H9 (cell line): ENCODE data around the gene ZNF385B. TPM values are rescaled to one million over a fixed set of nuclear protein-coding genes. Genes with fewer than 3 reads are reported as not detected.

ENCODE experiments used
- DNase-seq: peaks from one replicate; pipeline ENCODE4 v3.0.0-alpha.2; 2017
- H2AFZ ChIP-seq: one replicate; pipeline ENCODE4 v1.6.1; 2013; ENCODE audit warnings: mild to moderate bottlenecking, low read length, control low read depth, moderate library complexity
- H2AK5ac ChIP-seq: 2 replicates; pipeline ENCODE4 v1.6.1; 2013; ENCODE audit warnings: low read length, control low read depth, mixed read lengths; ENCODE audit not compliant: insufficient read length
- H2BK120ac ChIP-seq: one replicate; pipeline ENCODE4 v1.6.1; 2013; ENCODE audit warnings: low read depth, mild to moderate bottlenecking, low read length, control low read depth, inconsistent platforms; ENCODE audit not compliant: poor library complexity, severe bottlenecking
- H2BK12ac ChIP-seq: 2 replicates; pipeline ENCODE4 v1.6.1; 2013; ENCODE audit warnings: low read length, control low read depth, mixed read lengths, low read depth; ENCODE audit not compliant: insufficient read length
- H2BK15ac ChIP-seq: 2 replicates; pipeline ENCODE4 v1.6.1; 2013; ENCODE audit warnings: low read depth, low read length, control low read depth
- H2BK20ac ChIP-seq: one replicate; pipeline ENCODE4 v1.6.1; 2013; ENCODE audit warnings: low read depth, mild to moderate bottlenecking, low read length, control low read depth, inconsistent platforms; ENCODE audit not compliant: poor library complexity, severe bottlenecking
- H2BK5ac ChIP-seq: 2 replicates; pipeline ENCODE4 v1.6.1; 2013; ENCODE audit warnings: low read length, control low read depth, mixed read lengths; ENCODE audit not compliant: insufficient read length
- H3K14ac ChIP-seq: 2 replicates; pipeline ENCODE4 v1.6.1; 2013; ENCODE audit warnings: low read length, control low read depth; ENCODE audit not compliant: insufficient read depth
- H3K18ac ChIP-seq: 2 replicates; pipeline ENCODE4 v1.6.1; 2013; ENCODE audit warnings: low read depth, mild to moderate bottlenecking, mixed read lengths, low read length, control low read depth; ENCODE audit not compliant: insufficient read length
- H3K23ac ChIP-seq: 2 replicates; pipeline ENCODE4 v1.6.1; 2013; ENCODE audit warnings: low read length, control low read depth, mixed read lengths, low read depth; ENCODE audit not compliant: insufficient read length
- H3K23me2 ChIP-seq: 2 replicates; pipeline ENCODE4 v1.6.1; 2013; ENCODE audit warnings: low read depth, mild to moderate bottlenecking, mixed read lengths, low read length, control low read depth; ENCODE audit not compliant: insufficient read length, poor library complexity, severe bottlenecking
- H3K27ac ChIP-seq: 2 replicates; pipeline ENCODE4 v1.5.1; 2013; ENCODE audit warnings: low read length, control low read depth, mixed read lengths, low read depth; ENCODE audit not compliant: insufficient read length
- H3K27me3 ChIP-seq: 2 replicates; pipeline ENCODE4 v1.6.1; 2013; ENCODE audit warnings: low read length, control low read depth, inconsistent platforms; ENCODE audit not compliant: insufficient read depth
- H3K4ac ChIP-seq: 2 replicates; pipeline ENCODE4 v1.6.1; 2013; ENCODE audit warnings: low read depth, mild to moderate bottlenecking, control low read depth, inconsistent platforms, low read length, moderate library complexity
- H3K4me1 ChIP-seq: 2 replicates; pipeline ENCODE4 v1.6.1; 2013; ENCODE audit warnings: low read length, control low read depth, inconsistent platforms; ENCODE audit not compliant: insufficient read depth
- H3K4me2 ChIP-seq: 2 replicates; pipeline ENCODE4 v1.6.1; 2013; ENCODE audit warnings: low read length, control low read depth, mixed read lengths; ENCODE audit not compliant: insufficient read length, insufficient read depth
- H3K56ac ChIP-seq: 2 replicates; pipeline ENCODE4 v1.6.1; 2013; ENCODE audit warnings: low read depth, mild to moderate bottlenecking, mixed read lengths, low read length, control low read depth; ENCODE audit not compliant: insufficient read length
- H3K79me1 ChIP-seq: 2 replicates; pipeline ENCODE4 v1.6.1; 2013; ENCODE audit warnings: low read depth, mild to moderate bottlenecking, moderate library complexity, low read length, control low read depth, inconsistent platforms; ENCODE audit not compliant: insufficient read depth, poor library complexity, severe bottlenecking
- H3K79me2 ChIP-seq: 2 replicates; pipeline ENCODE4 v1.6.1; 2013; ENCODE audit warnings: low read length, control low read depth, inconsistent platforms; ENCODE audit not compliant: insufficient read depth
- H3K9ac ChIP-seq: 2 replicates; pipeline ENCODE4 v1.6.1; 2013; ENCODE audit warnings: low read length, control low read depth, mixed read lengths; ENCODE audit not compliant: insufficient read length; ENCODE audit errors: extremely low read depth
- H3K9me3 ChIP-seq: one replicate; pipeline ENCODE4 v1.6.1; 2013; ENCODE audit warnings: low read depth, low read length, inconsistent platforms; ENCODE audit not compliant: control insufficient read depth
- H3T11ph ChIP-seq: one replicate; pipeline ENCODE4 v1.6.1; 2013; ENCODE audit warnings: mild to moderate bottlenecking, low read length, control low read depth, inconsistent platforms
- H4K20me1 ChIP-seq: one replicate; pipeline ENCODE4 v1.6.1; 2013; ENCODE audit not compliant: control insufficient read depth, insufficient read length, insufficient read depth
- H4K5ac ChIP-seq: 2 replicates; pipeline ENCODE4 v1.6.1; 2013; ENCODE audit warnings: low read depth, mild to moderate bottlenecking, mixed read lengths, low read length, control low read depth; ENCODE audit not compliant: insufficient read length
- H4K8ac ChIP-seq: replicated peaks from 2 replicates; pipeline ENCODE4 v1.6.1; 2013; ENCODE audit warnings: low read length, control low read depth, mixed read lengths, low read depth; ENCODE audit not compliant: insufficient read length
- H4K91ac ChIP-seq: 2 replicates; pipeline ENCODE4 v1.6.1; 2013; ENCODE audit warnings: low read depth, mild to moderate bottlenecking, moderate library complexity, mixed read lengths, low read length, control low read depth; ENCODE audit not compliant: insufficient read length
- H3K27ac Mint-ChIP-seq, 3 experiments: 2 replicates in 2 of 3; 3 replicates in 1 of 3; pipeline ENCODE4 v1.8.0; 2020 to 2021; ENCODE audit warnings: mixed read lengths in 3 of 3, mild to moderate bottlenecking in 1 of 3, moderate library complexity in 1 of 3
- H3K27me3 Mint-ChIP-seq: 2 replicates; pipeline ENCODE4 v1.8.0; 2021; ENCODE audit warnings: low read depth, mild to moderate bottlenecking, moderate library complexity, mixed read lengths
- H3K36me3 Mint-ChIP-seq, 3 experiments: 2 replicates in 2 of 3; 3 replicates in 1 of 3; pipeline ENCODE4 v1.8.0; 2020 to 2021; ENCODE audit warnings: low read depth in 3 of 3, mixed read lengths in 3 of 3; ENCODE audit not compliant: insufficient read depth in 1 of 3
- H3K4me1 Mint-ChIP-seq, 2 experiments: 2 replicates each; pipeline ENCODE4 v1.8.0; 2020; ENCODE audit warnings: mixed read lengths in 2 of 2
- H3K4me3 Mint-ChIP-seq, 2 experiments: 2 replicates in 1 of 2; 3 replicates in 1 of 2; pipeline ENCODE4 v1.8.0; 2020 to 2021; ENCODE audit warnings: mild to moderate bottlenecking in 2 of 2, mixed read lengths in 2 of 2, moderate library complexity in 1 of 2
- H3K9me3 Mint-ChIP-seq, 2 experiments: 2 replicates in 1 of 2; 3 replicates in 1 of 2; pipeline ENCODE4 v1.8.0; 2020; ENCODE audit warnings: mild to moderate bottlenecking in 2 of 2, mixed read lengths in 2 of 2, moderate library complexity in 1 of 2
- WGBS: extraction: QIAGEN DNeasy Blood & Tissue Kit; methylation state at CpG from one replicate; pipeline ENCODE4 v1.1.7; 2013; ENCODE audit warnings: missing lambda C conversion rate, low lambda C conversion rate, mixed read lengths; ENCODE audit not compliant: insufficient read length; ENCODE audit errors: extremely low coverage; 5-methylcytosine and 5-hydroxymethylcytosine counted together
- total RNA-seq: library from RNA; stranded (reverse); gene quantifications from 2 replicates; pipeline ENCODE4 v1.2.1, GENCODE V29; 2021
- TF ChIP-seq, protein P1 (sequence below): fragments of 200-600 bp; sonication (generic); conservative IDR thresholded peaks from 3 replicates; pipeline ENCODE4 v1.8.0; 2021; ENCODE audit warnings: antibody characterized with exemption, mild to moderate bottlenecking

ZNF385B gene
- total RNA-seq, 1 experiment from 2014 or later: 2.1 TPM

DNA sequence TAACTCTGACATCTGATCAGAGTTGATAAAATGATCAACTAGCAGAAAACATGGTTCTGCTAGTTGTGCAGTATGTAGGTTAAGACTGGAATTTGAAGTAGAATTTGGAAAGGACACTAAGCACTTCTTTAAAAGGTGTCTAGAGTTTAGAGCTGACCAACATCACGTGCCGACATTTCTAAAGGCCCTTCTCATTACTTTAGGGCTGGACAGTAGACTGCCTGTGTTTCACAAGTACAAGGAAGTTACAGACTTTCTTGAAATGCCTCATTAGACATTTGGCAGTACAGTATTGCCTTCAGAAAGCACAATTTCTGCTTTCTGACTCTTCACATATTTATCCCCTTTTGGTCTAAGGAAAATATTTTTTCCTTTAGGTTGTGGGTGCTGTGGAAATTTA, 255.3 kb downstream of the ZNF385B start:
- TF ChIP-seq, protein P1, sequence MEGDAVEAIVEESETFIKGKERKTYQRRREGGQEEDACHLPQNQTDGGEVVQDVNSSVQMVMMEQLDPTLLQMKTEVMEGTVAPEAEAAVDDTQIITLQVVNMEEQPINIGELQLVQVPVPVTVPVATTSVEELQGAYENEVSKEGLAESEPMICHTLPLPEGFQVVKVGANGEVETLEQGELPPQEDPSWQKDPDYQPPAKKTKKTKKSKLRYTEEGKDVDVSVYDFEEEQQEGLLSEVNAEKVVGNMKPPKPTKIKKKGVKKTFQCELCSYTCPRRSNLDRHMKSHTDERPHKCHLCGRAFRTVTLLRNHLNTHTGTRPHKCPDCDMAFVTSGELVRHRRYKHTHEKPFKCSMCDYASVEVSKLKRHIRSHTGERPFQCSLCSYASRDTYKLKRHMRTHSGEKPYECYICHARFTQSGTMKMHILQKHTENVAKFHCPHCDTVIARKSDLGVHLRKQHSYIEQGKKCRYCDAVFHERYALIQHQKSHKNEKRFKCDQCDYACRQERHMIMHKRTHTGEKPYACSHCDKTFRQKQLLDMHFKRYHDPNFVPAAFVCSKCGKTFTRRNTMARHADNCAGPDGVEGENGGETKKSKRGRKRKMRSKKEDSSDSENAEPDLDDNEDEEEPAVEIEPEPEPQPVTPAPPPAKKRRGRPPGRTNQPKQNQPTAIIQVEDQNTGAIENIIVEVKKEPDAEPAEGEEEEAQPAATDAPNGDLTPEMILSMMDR: no peak
- H4K91ac ChIP-seq: no peak overlapping the region
- H3K9ac ChIP-seq: no peak overlapping the region
- H3K9me3 Mint-ChIP-seq: no peaks in the 10 kb centered on the region
- no CpG with 5 or more reads among the region's 2 CpGs for WGBS
- no peak overlapping the region for H3T11ph ChIP-seq
- no peaks in the 10 kb centered on the region for H3K27me3 ChIP-seq
- no peak overlapping the region for H4K8ac ChIP-seq
- no peak overlapping the region for H4K5ac ChIP-seq
- H4K20me1 ChIP-seq: no peaks in the 10 kb centered on the region
- no peaks in the 10 kb centered on the region for H3K27me3 Mint-ChIP-seq
- H3K79me1 ChIP-seq: no peaks in the 10 kb centered on the region
- H2BK12ac ChIP-seq: no peak overlapping the region
- H2BK5ac ChIP-seq: no peak overlapping the region
- H2BK20ac ChIP-seq: no peak overlapping the region
- H3K9me3 ChIP-seq: no peaks in the 10 kb centered on the region
- H3K23me2 ChIP-seq: no peaks in the 10 kb centered on the region
- no peak for DNase-seq
- peaks cover 11 to 14% of the 10 kb centered on the region in 2 experiments for H3K4me1 Mint-ChIP-seq
- no peak overlapping the region for H3K4ac ChIP-seq
- no peak overlapping the region for H2AFZ ChIP-seq
- H3K27ac ChIP-seq: no peak overlapping the region
- H2BK120ac ChIP-seq: no peak overlapping the region
- H3K4me2 ChIP-seq: no peak overlapping the region
- H3K4me1 ChIP-seq: no peaks in the 10 kb centered on the region; the same call in 1 of the 2 replicates
- no peak overlapping the region for H3K56ac ChIP-seq
- no peak overlapping the region for H3K23ac ChIP-seq
- H3K4me3 Mint-ChIP-seq: no peak overlapping the region
- no peaks in the 10 kb centered on the region for H3K36me3 Mint-ChIP-seq
- H3K79me2 ChIP-seq: no peaks in the 10 kb centered on the region
- H3K18ac ChIP-seq: no peak overlapping the region
- H3K14ac ChIP-seq: no peak overlapping the region
- H2AK5ac ChIP-seq: no peak overlapping the region
- H3K27ac Mint-ChIP-seq: no peak overlapping the region
- H2BK15ac ChIP-seq: no peak overlapping the region
